Sigmoid colon (tissue), 4 donors: ENCODE measurements around the gene ALX4.

Experiments
- EP300 ChIP-seq, 4 donors: sonication (generic); formaldehyde crosslinking; IDR thresholded peaks; one replicate each; pipeline ENCODE4 v1.6.1; 2017; ENCODE audit warnings: antibody characterized with exemption in 4 of 4
- POLR2A ChIP-seq, 2 donors: fragments of 450-650 bp; IDR thresholded peaks; one replicate each; pipeline ENCODE4 v1.6.1; 2016; ENCODE audit warnings: antibody characterized with exemption in 2 of 2, mild to moderate bottlenecking in 2 of 2, moderate library complexity in 2 of 2
- POLR2AphosphoS5 ChIP-seq, 4 donors: sonication (generic); formaldehyde crosslinking; IDR thresholded peaks; one replicate each; pipeline ENCODE4 v1.6.1; 2017; ENCODE audit warnings: antibody characterized with exemption in 4 of 4
- TF ChIP-seq, protein P1 (sequence below), 4 experiments: fragments of 450-650 bp in 3 of 4; fragments of 200-600 bp in 1 of 4; IDR thresholded peaks; one replicate each; pipeline ENCODE4 v1.5.1; 2016 to 2019; ENCODE audit warnings: antibody characterized with exemption in 4 of 4, mild to moderate bottlenecking in 3 of 4, moderate library complexity in 2 of 4

DNA sequence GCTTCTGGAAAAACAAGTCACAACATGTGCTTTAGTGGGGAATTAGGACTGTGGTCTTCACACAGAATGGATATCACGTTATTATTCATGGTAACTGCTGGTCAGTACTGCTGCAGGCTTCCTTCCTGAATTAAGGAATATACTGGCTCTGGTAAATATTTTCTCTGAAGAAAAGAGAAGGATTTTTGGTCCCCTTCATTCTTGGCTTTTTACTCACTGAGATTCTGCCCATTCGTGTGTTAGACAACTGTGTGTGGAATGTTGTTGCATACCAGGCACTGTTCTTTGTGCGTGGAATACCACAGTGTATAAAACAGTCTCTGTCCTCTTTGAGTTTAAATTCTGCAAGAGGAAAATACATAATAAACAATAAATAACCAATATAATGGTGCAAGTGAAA lies 80.3 kb downstream of the ALX4 start:
- TF ChIP-seq, protein P1, sequence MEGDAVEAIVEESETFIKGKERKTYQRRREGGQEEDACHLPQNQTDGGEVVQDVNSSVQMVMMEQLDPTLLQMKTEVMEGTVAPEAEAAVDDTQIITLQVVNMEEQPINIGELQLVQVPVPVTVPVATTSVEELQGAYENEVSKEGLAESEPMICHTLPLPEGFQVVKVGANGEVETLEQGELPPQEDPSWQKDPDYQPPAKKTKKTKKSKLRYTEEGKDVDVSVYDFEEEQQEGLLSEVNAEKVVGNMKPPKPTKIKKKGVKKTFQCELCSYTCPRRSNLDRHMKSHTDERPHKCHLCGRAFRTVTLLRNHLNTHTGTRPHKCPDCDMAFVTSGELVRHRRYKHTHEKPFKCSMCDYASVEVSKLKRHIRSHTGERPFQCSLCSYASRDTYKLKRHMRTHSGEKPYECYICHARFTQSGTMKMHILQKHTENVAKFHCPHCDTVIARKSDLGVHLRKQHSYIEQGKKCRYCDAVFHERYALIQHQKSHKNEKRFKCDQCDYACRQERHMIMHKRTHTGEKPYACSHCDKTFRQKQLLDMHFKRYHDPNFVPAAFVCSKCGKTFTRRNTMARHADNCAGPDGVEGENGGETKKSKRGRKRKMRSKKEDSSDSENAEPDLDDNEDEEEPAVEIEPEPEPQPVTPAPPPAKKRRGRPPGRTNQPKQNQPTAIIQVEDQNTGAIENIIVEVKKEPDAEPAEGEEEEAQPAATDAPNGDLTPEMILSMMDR (IDR thresholded peaks at IDR 0.05): no peak
- TF ChIP-seq POLR2AphosphoS5 (IDR thresholded peaks at IDR 0.05): no peak
- TF ChIP-seq POLR2A (IDR thresholded peaks at IDR 0.05): no peak
- TF ChIP-seq EP300 (IDR thresholded peaks at IDR 0.05): no peak
